GM10248 (cell line): ENCODE data around the gene CDC5L.

Experiments used
- CTCF ChIA-PET: fragments of 300-600 bp; sonication (Branson Sonifier 250); formaldehyde crosslinking; extraction: SDS; loops from one replicate; lab custom pipeline; 2021; ENCODE audit warnings: antibody characterized with exemption; lab: Yijun Ruan, JAX
- POLR2A ChIA-PET: fragments of 350-650 bp; sonication (Branson Sonifier 250); formaldehyde crosslinking; extraction: SDS; loops from one replicate; lab custom pipeline; 2020; ENCODE audit warnings: antibody characterized with exemption; lab: Yijun Ruan, JAX
- DNase-seq: peaks from one replicate; pipeline ENCODE4 v3.0.0; 2012; ENCODE audit errors: extremely low spot score
- CTCF ChIP-seq: IDR thresholded peaks from 2 replicates; pipeline ENCODE4 v1.5.1; 2012; ENCODE audit warnings: mild to moderate bottlenecking, low read depth; ENCODE audit errors: extremely low read depth, missing control alignments, control extremely low read depth

The CDC5L gene

DNA sequence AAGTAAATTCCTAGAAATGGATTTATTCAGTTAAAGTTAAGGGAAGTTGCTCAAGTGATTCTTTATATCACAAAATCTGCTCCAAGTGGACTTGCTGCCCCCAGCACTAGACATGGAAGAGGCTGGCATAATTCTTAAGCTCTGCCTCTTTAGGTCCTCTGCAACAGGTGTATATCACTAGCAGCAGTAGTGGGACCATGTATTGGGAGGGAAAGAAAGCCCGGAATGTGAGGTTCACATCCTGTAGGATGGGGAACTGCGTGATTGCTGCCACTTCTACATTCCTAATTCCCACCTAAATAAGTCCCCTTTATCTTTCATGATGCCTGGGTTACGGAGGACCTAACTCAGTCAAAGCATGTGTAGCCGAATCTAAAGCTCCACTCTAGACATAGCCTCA is 31.9 kb upstream of the CDC5L start:
- DNase-seq: no peak
- ChIA-PET POLR2A (no interaction called here), CTCF (interaction anchor here (1.0 to 1.6 kb wide), 2 partner anchors 11 to 43 kb away, joined by 3 to 4 read pairs; partner anchors contain the start of gene AARS2)
- no peak for TF ChIP-seq CTCF

DNA sequence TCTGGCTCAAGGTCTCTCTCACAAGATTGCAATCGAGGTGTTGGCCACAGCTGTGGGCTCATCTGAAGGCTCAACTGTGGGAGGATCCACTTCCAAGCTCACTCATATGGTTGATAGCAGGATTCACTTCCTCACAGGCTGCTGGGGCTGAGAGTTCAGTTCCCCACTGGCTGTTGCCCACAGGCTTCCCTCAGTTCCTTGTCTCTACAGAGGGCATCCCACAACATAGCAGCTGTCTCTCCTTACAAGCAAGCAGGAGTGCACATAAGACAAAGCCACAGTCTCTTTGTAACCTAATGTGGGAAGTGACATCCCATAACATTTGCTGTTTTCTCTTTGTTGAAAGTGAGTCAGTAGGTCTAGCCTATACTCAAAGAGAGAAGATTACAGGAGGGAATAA is 31.0 kb upstream of the CDC5L start:
- ChIA-PET POLR2A (no interaction called here), CTCF (interaction anchor here (0.6 to 1.6 kb wide), 3 partner anchors 9 to 44 kb away, joined by 3 to 4 read pairs (median 3); partner anchors contain the start of gene AARS2)
- TF ChIP-seq CTCF: no peak
- no peak for DNase-seq

- ChIA-PET CTCF (no interaction called here), POLR2A (no interaction called here)
- no peak for DNase-seq
- no peak for TF ChIP-seq CTCF
Measured at GRCh38 chr6:44359973-44360372, 27.5 kb upstream of the CDC5L start.

DNA sequence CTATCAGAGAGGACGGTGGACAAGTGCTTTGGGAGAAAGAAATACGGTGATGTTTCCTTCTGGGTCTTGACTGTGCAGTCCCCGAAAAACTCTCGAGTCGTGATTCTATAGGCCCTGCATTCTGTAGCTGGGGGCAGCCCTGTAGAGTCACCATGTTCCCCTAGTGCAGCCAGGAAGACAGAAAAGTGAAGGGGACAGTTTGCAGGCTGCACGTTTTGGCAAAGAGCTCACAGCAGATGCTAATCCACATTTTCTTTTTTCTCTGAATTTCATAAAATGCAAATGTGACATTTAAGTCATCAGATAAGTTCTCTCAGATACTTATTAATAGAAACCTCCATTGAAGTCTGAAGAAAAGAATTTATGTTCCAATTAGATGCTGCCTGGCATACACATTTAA is 25.6 kb upstream of the CDC5L start:
- no peak for DNase-seq
- ChIA-PET CTCF (interaction anchor here (1.0 to 1.9 kb wide), 3 partner anchors 25 to 94 kb away, joined by 3 to 7 read pairs (median 4); no protein-coding TSS in a partner anchor), POLR2A (no interaction called here)
- TF ChIP-seq CTCF: no peak

- ChIA-PET CTCF (no interaction called here), POLR2A (no interaction called here)
- no peak for DNase-seq
- no peak for TF ChIP-seq CTCF
Measured at GRCh38 chr6:44363377-44363926, 24.1 kb upstream of the CDC5L start.

- no peak for TF ChIP-seq CTCF
- no peak for DNase-seq
- ChIA-PET POLR2A (no interaction called here), CTCF (interaction anchor here (2.2 kb wide), 1 partner anchor 15 kb away, joined by 8 read pairs; no protein-coding TSS in a partner anchor)
Measured at GRCh38 chr6:44366781-44367180, 20.7 kb upstream of the CDC5L start.
